Measurements from ENCODE around the gene MFSD1. TPM values are rescaled to one million over a fixed set of nuclear protein-coding genes. Genes with fewer than 3 reads are reported as not detected.
A peak's percentile ranks its signal among the peaks of the same experiment; 100 is the strongest.

The MFSD1 gene
- 37.6 TPM for total RNA-seq
- 10 to 100 TPM; 24.0 to 38.0 (median 26.6) TPM for polyA plus RNA-seq (ENCODE audit: insufficient read depth in 1 of 8, insufficient read length in 8 of 8, low replicate concordance in 1 of 8)
- long read RNA-seq, donor 1, partial matches to known transcripts, result 0 of 2 reads
- long read RNA-seq, donor 1, other reads (novel, unspliced or antisense), result 0 of 2 reads
- long read RNA-seq, donor 2, partial matches to known transcripts, result 0 of 3 reads
- long read RNA-seq, donor 2, other reads (novel, unspliced or antisense), result 0 of 3 reads
- long read RNA-seq, donor 3, transcript MFSD1-203 (16 exons, 2,423 nt), result major isoform, 7 of 8 reads
- long read RNA-seq, donor 3, partial matches to known transcripts, result 0 of 8 reads
- long read RNA-seq, donor 3, other reads (novel, unspliced or antisense), result 0 of 8 reads
- long read RNA-seq, donor 4, partial matches to known transcripts, result 0 of 4 reads
- long read RNA-seq, donor 4, other reads (novel, unspliced or antisense), result 0 of 4 reads
- long read RNA-seq, donor 5, transcript MFSD1-203 (16 exons, 2,423 nt), result major isoform, 20 of 38 reads
- long read RNA-seq, donor 5, transcript MFSD1-204 (5 exons, 2,042 nt), result minor isoform, 5 of 38 reads
- long read RNA-seq, donor 5, partial matches to known transcripts, result 10 of 38 reads
- long read RNA-seq, donor 5, other reads (novel, unspliced or antisense), result 0 of 38 reads
- long read RNA-seq, donor 6, transcript MFSD1-203 (16 exons, 2,423 nt), result major isoform, 9 of 11 reads
- long read RNA-seq, donor 6, partial matches to known transcripts, result 0 of 11 reads
- long read RNA-seq, donor 6, other reads (novel, unspliced or antisense), result 0 of 11 reads
- long read RNA-seq, donor 7, transcript MFSD1-203 (16 exons, 2,423 nt), result major isoform, 12 of 24 reads
- long read RNA-seq, donor 7, partial matches to known transcripts, result 8 of 24 reads
- long read RNA-seq, donor 7, other reads (novel, unspliced or antisense), result 0 of 24 reads
- long read RNA-seq, donor 8, transcript MFSD1-203 (16 exons, 2,423 nt), result major isoform, 7 of 13 reads
- long read RNA-seq, donor 8, partial matches to known transcripts, result 0 of 13 reads
- long read RNA-seq, donor 8, other reads (novel, unspliced or antisense), result 0 of 13 reads
- long read RNA-seq, donor 9, transcript MFSD1-203 (16 exons, 2,423 nt), result major isoform, 6 of 11 reads
- long read RNA-seq, donor 9, partial matches to known transcripts, result 0 of 11 reads
- long read RNA-seq, donor 9, other reads (novel, unspliced or antisense), result 0 of 11 reads
- long read RNA-seq, donor 10, transcript MFSD1-203 (16 exons, 2,423 nt), result major isoform, 10 of 12 reads
- long read RNA-seq, donor 10, partial matches to known transcripts, result 0 of 12 reads
- long read RNA-seq, donor 10, other reads (novel, unspliced or antisense), result 0 of 12 reads
- long read RNA-seq, donor 11, transcript MFSD1-203 (16 exons, 2,423 nt), result major isoform, 8 of 9 reads
- long read RNA-seq, donor 11, partial matches to known transcripts, result 0 of 9 reads
- long read RNA-seq, donor 11, other reads (novel, unspliced or antisense), result 0 of 9 reads

GRCh38 chr3:158801696-158802408 is at the start of gene MFSD1:
TSS of gene MFSD1 (plus strand) at chr3:158802054. CDS start at chr3:158802153, 99 bp downstream.
- H3K9me3 ChIP-seq (replicated peaks; ENCODE audit: control insufficient read depth, low read depth, low read length), result no peaks in the 10 kb centered on the region
- no peaks in the 10 kb centered on the region for H3K36me3 ChIP-seq (ENCODE audit: control insufficient read depth, insufficient read depth, low read length)
- no peaks in the 10 kb centered on the region for H3K27me3 ChIP-seq (ENCODE audit: control insufficient read depth, insufficient read depth, low read length)
- peak within 1 kb of the TSS; percentile 75 for H3K4me3 ChIP-seq (ENCODE audit: low read length)
- WGBS (ENCODE audit: insufficient coverage), result under 1% methylated on average over 49 of the region's 61 CpGs
- peaks cover 11% of the 10 kb centered on the region for H3K4me1 ChIP-seq (ENCODE audit: control insufficient read depth, insufficient read depth, low read length)
- H3K27ac ChIP-seq (ENCODE audit: low read length), result peak within 1 kb of the TSS; percentile 87
- peak; percentile 97 for DNase-seq

- no CpG with 5 or more reads among the region's 5 CpGs for WGBS (ENCODE audit: insufficient coverage)
Observed at GRCh38 chr3:158753854-158754253, 48.0 kb upstream of the MFSD1 start.

DNA sequence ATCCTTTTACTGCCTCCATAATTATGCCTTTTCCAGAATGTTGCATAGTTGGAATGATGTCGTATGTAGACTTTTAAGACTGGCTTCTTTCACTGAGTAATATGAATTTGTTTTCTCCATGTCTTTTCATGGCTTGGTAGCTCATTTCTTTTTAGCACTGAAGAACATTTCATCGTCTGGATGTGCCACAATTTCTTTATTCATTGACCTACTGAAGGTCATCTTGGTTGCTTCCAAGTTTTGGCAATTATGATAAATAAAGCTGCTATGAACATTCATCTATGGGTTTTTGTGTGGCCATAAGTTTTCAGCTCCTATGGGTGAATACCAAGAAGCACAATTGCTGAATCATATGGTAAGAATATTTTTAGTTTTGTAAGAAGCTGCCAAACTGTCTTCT is 46.4 kb upstream of the MFSD1 start:
- DNase-seq, result no peak
- H3K36me3 ChIP-seq (ENCODE audit: control insufficient read depth, insufficient read depth, low read length), result peaks cover 2% of the 10 kb centered on the region
- H3K4me1 ChIP-seq (ENCODE audit: control insufficient read depth, insufficient read depth, low read length), result no peaks in the 10 kb centered on the region
- no peaks in the 10 kb centered on the region for H3K27me3 ChIP-seq (ENCODE audit: control insufficient read depth, insufficient read depth, low read length)
- WGBS (ENCODE audit: insufficient coverage), result no CpG with 5 or more reads among the region's 2 CpGs
- no peaks in the 10 kb centered on the region for H3K9me3 ChIP-seq (replicated peaks; ENCODE audit: control insufficient read depth, low read depth, low read length)
- no peak overlapping the region for H3K27ac ChIP-seq (ENCODE audit: low read length)
- no peak overlapping the region for H3K4me3 ChIP-seq (ENCODE audit: low read length)

More at GRCh38 chr3:158753854-158754253, 48.0 kb upstream of the MFSD1 start:
- DNase-seq, result no peak
- H3K4me1 ChIP-seq (ENCODE audit: control insufficient read depth, insufficient read depth, low read length), result no peaks in the 10 kb centered on the region
- no peaks in the 10 kb centered on the region for H3K9me3 ChIP-seq (replicated peaks; ENCODE audit: control insufficient read depth, low read depth, low read length)
- H3K27ac ChIP-seq (ENCODE audit: low read length), result no peak overlapping the region
- H3K27me3 ChIP-seq (ENCODE audit: control insufficient read depth, insufficient read depth, low read length), result no peaks in the 10 kb centered on the region
- H3K4me3 ChIP-seq (ENCODE audit: low read length), result no peak overlapping the region
- peaks cover 4% of the 10 kb centered on the region for H3K36me3 ChIP-seq (ENCODE audit: control insufficient read depth, insufficient read depth, low read length)

DNA sequence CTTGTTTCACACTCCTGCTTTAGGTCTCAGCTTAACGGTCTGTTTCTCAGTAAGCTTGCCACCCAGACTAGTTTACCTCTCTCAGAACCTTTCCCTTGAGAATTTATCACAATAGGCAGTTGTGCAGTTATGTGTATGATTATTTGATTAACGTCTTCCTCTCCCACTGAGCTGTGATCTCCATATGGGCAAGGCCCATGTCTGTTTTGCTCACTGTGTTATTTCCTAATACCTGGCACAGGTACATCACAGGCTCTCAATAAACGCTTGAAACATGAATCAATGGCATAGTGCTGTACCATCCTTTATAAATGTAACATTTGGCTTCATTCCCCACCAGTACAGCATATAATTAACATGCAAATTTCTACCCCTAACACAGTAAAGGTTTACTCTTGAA is 40.5 kb upstream of the MFSD1 start:
- H3K4me3 ChIP-seq (ENCODE audit: low read length), result no peak overlapping the region
- H3K36me3 ChIP-seq (ENCODE audit: control insufficient read depth, insufficient read depth, low read length), result no peaks in the 10 kb centered on the region
- no peak overlapping the region for H3K27ac ChIP-seq (ENCODE audit: low read length)
- peaks cover 4% of the 10 kb centered on the region for H3K4me1 ChIP-seq (ENCODE audit: control insufficient read depth, insufficient read depth, low read length)
- H3K9me3 ChIP-seq (replicated peaks; ENCODE audit: control insufficient read depth, low read depth, low read length), result no peaks in the 10 kb centered on the region
- no peaks in the 10 kb centered on the region for H3K27me3 ChIP-seq (ENCODE audit: control insufficient read depth, insufficient read depth, low read length)
- 86% methylated on average over 1 of the region's 3 CpGs for WGBS (ENCODE audit: insufficient coverage)
- DNase-seq, result no peak

DNA sequence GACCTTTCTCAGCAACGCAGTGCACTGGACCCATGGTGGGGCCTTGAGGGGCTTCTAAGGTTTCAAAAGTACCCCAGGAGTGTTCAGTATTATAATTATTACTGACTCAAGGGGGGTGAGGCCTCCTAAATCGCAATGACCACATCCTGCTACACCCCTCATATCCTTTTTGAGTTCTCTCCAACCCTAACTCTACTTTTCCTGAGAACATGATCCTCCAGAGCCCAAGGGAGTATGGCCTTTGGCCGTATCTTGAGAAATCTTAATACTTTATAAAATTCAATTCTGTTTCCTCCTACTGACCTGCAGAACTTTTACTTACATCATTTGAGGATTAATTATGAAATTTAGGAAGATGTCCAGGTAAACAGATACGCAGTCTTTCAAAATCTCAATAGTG is 39.2 kb upstream of the MFSD1 start:
- Histone ChIP-seq H3K27me3 (ENCODE audit: control insufficient read depth, insufficient read depth, low read length) (no peaks in the 10 kb centered on the region), H3K9me3 (replicated peaks; ENCODE audit: control insufficient read depth, low read depth, low read length) (no peaks in the 10 kb centered on the region), H3K27ac (ENCODE audit: low read length) (no peak overlapping the region), H3K36me3 (ENCODE audit: control insufficient read depth, insufficient read depth, low read length) (no peaks in the 10 kb centered on the region), H3K4me1 (ENCODE audit: control insufficient read depth, insufficient read depth, low read length) (peaks cover 9% of the 10 kb centered on the region), H3K4me3 (ENCODE audit: low read length) (no peak overlapping the region)
- WGBS (ENCODE audit: insufficient coverage), result no CpG with 5 or more reads among the region's 4 CpGs
- peak; percentile 69 for DNase-seq

DNA sequence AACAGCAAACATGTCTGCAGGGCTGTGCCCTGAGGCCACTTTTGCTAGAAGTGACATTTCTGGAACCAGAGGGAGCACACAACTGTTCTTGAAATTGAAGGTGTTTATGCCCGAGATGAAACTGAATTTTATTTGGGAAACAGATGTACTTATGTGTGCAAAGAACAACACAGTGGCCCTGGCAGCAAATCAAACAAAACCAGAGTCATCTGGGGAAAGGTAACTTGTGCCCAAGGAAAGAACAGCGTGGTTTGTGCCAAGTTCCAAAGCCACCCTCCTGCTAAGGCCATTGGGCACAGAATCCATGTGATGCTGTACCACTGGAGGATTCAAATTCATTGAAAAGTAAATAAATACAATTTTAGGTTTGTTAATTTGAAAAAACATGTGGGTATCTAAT is 38.4 kb upstream of the MFSD1 start:
- H3K4me3 ChIP-seq (ENCODE audit: low read length), result no peak overlapping the region
- no peaks in the 10 kb centered on the region for H3K36me3 ChIP-seq (ENCODE audit: control insufficient read depth, insufficient read depth, low read length)
- H3K9me3 ChIP-seq (replicated peaks; ENCODE audit: control insufficient read depth, low read depth, low read length), result no peaks in the 10 kb centered on the region
- no peak for DNase-seq
- H3K4me1 ChIP-seq (ENCODE audit: control insufficient read depth, insufficient read depth, low read length), result peaks cover 14% of the 10 kb centered on the region
- no peaks in the 10 kb centered on the region for H3K27me3 ChIP-seq (ENCODE audit: control insufficient read depth, insufficient read depth, low read length)
- no peak overlapping the region for H3K27ac ChIP-seq (ENCODE audit: low read length)
- WGBS (ENCODE audit: insufficient coverage), result 38% methylated on average over 1 of the region's 2 CpGs

GRCh38 chr3:158765518-158766205 is 36.2 kb upstream of the MFSD1 start:
- Histone ChIP-seq H3K4me1 (ENCODE audit: control insufficient read depth, insufficient read depth, low read length) (peaks cover 30% of the 10 kb centered on the region), H3K9me3 (replicated peaks; ENCODE audit: control insufficient read depth, low read depth, low read length) (no peaks in the 10 kb centered on the region), H3K4me3 (ENCODE audit: low read length) (no peak overlapping the region), H3K27ac (ENCODE audit: low read length) (no peak overlapping the region), H3K36me3 (ENCODE audit: control insufficient read depth, insufficient read depth, low read length) (no peaks in the 10 kb centered on the region), H3K27me3 (ENCODE audit: control insufficient read depth, insufficient read depth, low read length) (no peaks in the 10 kb centered on the region)
- WGBS (ENCODE audit: insufficient coverage), result 80% methylated on average over 2 of the region's 3 CpGs
- no peak for DNase-seq

GRCh38 chr3:158766364-158766763 is 35.5 kb upstream of the MFSD1 start:
- Histone ChIP-seq H3K4me3 (ENCODE audit: low read length) (no peak overlapping the region), H3K27ac (ENCODE audit: low read length) (no peak overlapping the region), H3K27me3 (ENCODE audit: control insufficient read depth, insufficient read depth, low read length) (no peaks in the 10 kb centered on the region), H3K36me3 (ENCODE audit: control insufficient read depth, insufficient read depth, low read length) (no peaks in the 10 kb centered on the region), H3K4me1 (ENCODE audit: control insufficient read depth, insufficient read depth, low read length) (peaks cover 30% of the 10 kb centered on the region), H3K9me3 (replicated peaks; ENCODE audit: control insufficient read depth, low read depth, low read length) (no peaks in the 10 kb centered on the region)
- no peak for DNase-seq
- WGBS (ENCODE audit: insufficient coverage), result 95% methylated on average over 1 of the region's 1 CpG

Data from muscle of leg (tissue), 16 donors.